ENCODE data around the gene FGF14. TPM values are rescaled to one million over a fixed set of nuclear protein-coding genes. Genes with fewer than 3 reads are reported as not detected.

The FGF14 gene
- total and polyA plus RNA-seq, 2 donors (not counting 1 experiment from before 2014, with no cell fraction given), result under 0.01 TPM; not detected in 1

DNA sequence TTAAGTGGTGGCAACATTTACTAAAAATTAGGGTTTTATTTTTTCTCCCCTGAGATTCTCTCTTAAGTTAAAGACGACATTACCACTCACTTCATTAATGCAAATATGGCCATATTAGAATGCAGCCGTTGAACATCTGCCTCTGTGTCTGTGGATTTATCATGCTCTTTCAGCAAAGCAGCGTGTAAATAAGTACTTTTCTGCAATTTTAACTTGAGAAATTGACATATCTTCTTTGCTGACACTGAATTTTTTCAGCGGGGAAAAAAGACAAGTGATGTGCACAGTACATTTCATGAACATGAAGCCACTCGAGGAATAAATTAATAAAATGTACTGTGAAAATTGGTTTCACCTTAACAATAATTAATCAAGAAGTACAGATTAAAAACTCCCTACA lies 543.0 kb downstream of the FGF14 start:
- Mint-ChIP-seq H3K4me3 (no peak overlapping the region), H3K4me1 (no peaks in the 10 kb centered on the region), H3K9me3 (ENCODE audit: insufficient read depth) (no peaks in the 10 kb centered on the region), H3K27me3 (no peaks in the 10 kb centered on the region), H3K27ac (no peak overlapping the region)
- Histone ChIP-seq H3K36me3 (replicated peaks in 1 of 2; ENCODE audit: control extremely low read depth in 1 of 2, control insufficient read depth in 1 of 2, extremely low read depth in 1 of 2, insufficient read depth in 2 of 2, low read length in 1 of 2) (no peaks in the 10 kb centered on the region), H3K4me1 (ENCODE audit: control insufficient read depth in 2 of 2, insufficient read depth in 2 of 2, low read length in 2 of 2) (no peaks in the 10 kb centered on the region), H3K79me2 (ENCODE audit: control insufficient read depth, insufficient read depth, low read length) (no peaks in the 10 kb centered on the region), H4K20me1 (ENCODE audit: control insufficient read depth, insufficient read depth, low read length, poor library complexity, severe bottlenecking) (no peaks in the 10 kb centered on the region), H3K4me3 (ENCODE audit: control extremely low read depth in 1 of 5, extremely low read depth in 1 of 5, insufficient read depth in 1 of 5, low read depth in 2 of 5, low read length in 4 of 5) (no peak overlapping the region), H3K9me3 (ENCODE audit: control extremely low read depth in 1 of 3, control insufficient read depth in 2 of 3, insufficient read depth in 1 of 3, low read length in 2 of 3) (no peaks in the 10 kb centered on the region), H2AFZ (ENCODE audit: insufficient read depth, low read depth, low read length, poor library complexity, severe bottlenecking) (no peak overlapping the region), H3K27me3 (replicated peaks in 1 of 4; ENCODE audit: control extremely low read depth in 1 of 4, control insufficient read depth in 3 of 4, insufficient read depth in 4 of 4, low read length in 3 of 4) (no peaks in the 10 kb centered on the region), H3K4me2 (replicated peaks; ENCODE audit: low read depth, low read length, poor library complexity, severe bottlenecking) (no peak overlapping the region), H3K9ac (ENCODE audit: low read length) (no peak overlapping the region), H3K27ac (ENCODE audit: low read length in 2 of 2) (no peak overlapping the region)
- no peak for DNase-seq
- intact Hi-C loops (cut with micrococcal nuclease), result no loop called here
- ATAC-seq (ENCODE audit: low read depth), result no peak
- 60% methylated on average over 1 of the region's 5 CpGs for WGBS (ENCODE audit: insufficient coverage)
- POLR2A ChIA-PET, result no interaction called here
- TF ChIP-seq EZH2 (IDR thresholded peaks at IDR 0.05; ENCODE audit: borderline replicate concordance, insufficient read depth, low read depth, low read length, poor library complexity, severe bottlenecking) (no peak), CTCF (IDR thresholded peaks at IDR 0.05) (no peak)
- CTCF ChIA-PET, result no interaction called here

DNA sequence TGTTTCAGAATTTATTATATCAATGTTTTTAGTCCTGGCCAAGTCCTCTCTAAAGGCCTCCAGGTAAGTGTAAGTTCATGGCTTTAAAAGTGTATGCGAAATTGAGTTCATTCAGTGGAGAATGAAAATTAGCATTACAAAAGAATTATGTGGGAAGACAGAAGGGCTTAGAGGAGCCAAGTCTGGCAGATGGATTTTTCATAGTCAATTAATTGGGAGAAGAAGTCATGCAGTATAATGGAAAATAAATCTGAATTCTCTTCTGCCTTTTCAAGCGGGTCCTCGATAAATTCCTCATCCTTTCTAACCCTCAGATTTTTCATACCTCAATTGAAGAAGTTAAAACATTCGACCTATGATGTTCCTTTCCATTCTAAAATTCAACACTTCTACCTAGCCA lies 555.1 kb downstream of the FGF14 start:
- H3K9me3 ChIP-seq (ENCODE audit: control extremely low read depth in 1 of 3, control insufficient read depth in 2 of 3, insufficient read depth in 1 of 3, low read length in 2 of 3), result no peaks in the 10 kb centered on the region
- no peaks in the 10 kb centered on the region for H3K4me1 ChIP-seq (ENCODE audit: control insufficient read depth in 2 of 2, insufficient read depth in 2 of 2, low read length in 2 of 2)
- 88% methylated on average over 1 of the region's 4 CpGs for WGBS (ENCODE audit: insufficient coverage)
- H3K9me3 Mint-ChIP-seq (ENCODE audit: insufficient read depth), result no peaks in the 10 kb centered on the region
- no peaks in the 10 kb centered on the region for H3K36me3 ChIP-seq (replicated peaks in 1 of 2; ENCODE audit: control extremely low read depth in 1 of 2, control insufficient read depth in 1 of 2, extremely low read depth in 1 of 2, insufficient read depth in 2 of 2, low read length in 1 of 2)
- CTCF ChIA-PET, result no interaction called here
- TF ChIP-seq CTCF (IDR thresholded peaks at IDR 0.05) (no peak), EZH2 (IDR thresholded peaks at IDR 0.05; ENCODE audit: borderline replicate concordance, insufficient read depth, low read depth, low read length, poor library complexity, severe bottlenecking) (no peak)
- intact Hi-C loops (cut with micrococcal nuclease), result no loop called here
- DNase-seq (no peak), ATAC-seq (ENCODE audit: low read depth) (no peak)
- H3K4me3 Mint-ChIP-seq, result no peak overlapping the region
- H3K9ac ChIP-seq (ENCODE audit: low read length), result no peak overlapping the region
- POLR2A ChIA-PET, result no interaction called here
- no peaks in the 10 kb centered on the region for H3K4me1 Mint-ChIP-seq
- H3K79me2 ChIP-seq (ENCODE audit: control insufficient read depth, insufficient read depth, low read length), result no peaks in the 10 kb centered on the region
- no peak overlapping the region for H3K4me2 ChIP-seq (replicated peaks; ENCODE audit: low read depth, low read length, poor library complexity, severe bottlenecking)
- H3K27me3 Mint-ChIP-seq, result no peaks in the 10 kb centered on the region
- H3K4me3 ChIP-seq (ENCODE audit: control extremely low read depth in 1 of 5, extremely low read depth in 1 of 5, insufficient read depth in 1 of 5, low read depth in 2 of 5, low read length in 4 of 5), result no peak overlapping the region
- no peaks in the 10 kb centered on the region for H3K27me3 ChIP-seq (replicated peaks in 1 of 4; ENCODE audit: control extremely low read depth in 1 of 4, control insufficient read depth in 3 of 4, insufficient read depth in 4 of 4, low read length in 3 of 4)
- H3K27ac ChIP-seq (ENCODE audit: low read length in 2 of 2), result no peak overlapping the region
- H4K20me1 ChIP-seq (ENCODE audit: control insufficient read depth, insufficient read depth, low read length, poor library complexity, severe bottlenecking), result no peaks in the 10 kb centered on the region
- H3K27ac Mint-ChIP-seq, result no peak overlapping the region
- no peak overlapping the region for H2AFZ ChIP-seq (ENCODE audit: insufficient read depth, low read depth, low read length, poor library complexity, severe bottlenecking)

Data from B cell (primary cell).